OCI-LY3 (cell line): ENCODE results near the gene TEX22.

ENCODE experiments used
- EZH2phosphoT487 ChIP-seq: fragments of 200-600 bp; shearing (Covaris generic); IDR thresholded peaks from 2 replicates; pipeline ENCODE4 v1.6.1; 2018; ENCODE audit warnings: antibody characterized with exemption, mixed run types, low read depth
- TF ChIP-seq, protein P1 (sequence below): fragments of 200-600, 300-600 bp; sonication (generic); IDR thresholded peaks from 2 replicates; pipeline ENCODE4 v1.5.1; 2014; ENCODE audit warnings: antibody characterized with exemption, low read length, low read depth

DNA sequence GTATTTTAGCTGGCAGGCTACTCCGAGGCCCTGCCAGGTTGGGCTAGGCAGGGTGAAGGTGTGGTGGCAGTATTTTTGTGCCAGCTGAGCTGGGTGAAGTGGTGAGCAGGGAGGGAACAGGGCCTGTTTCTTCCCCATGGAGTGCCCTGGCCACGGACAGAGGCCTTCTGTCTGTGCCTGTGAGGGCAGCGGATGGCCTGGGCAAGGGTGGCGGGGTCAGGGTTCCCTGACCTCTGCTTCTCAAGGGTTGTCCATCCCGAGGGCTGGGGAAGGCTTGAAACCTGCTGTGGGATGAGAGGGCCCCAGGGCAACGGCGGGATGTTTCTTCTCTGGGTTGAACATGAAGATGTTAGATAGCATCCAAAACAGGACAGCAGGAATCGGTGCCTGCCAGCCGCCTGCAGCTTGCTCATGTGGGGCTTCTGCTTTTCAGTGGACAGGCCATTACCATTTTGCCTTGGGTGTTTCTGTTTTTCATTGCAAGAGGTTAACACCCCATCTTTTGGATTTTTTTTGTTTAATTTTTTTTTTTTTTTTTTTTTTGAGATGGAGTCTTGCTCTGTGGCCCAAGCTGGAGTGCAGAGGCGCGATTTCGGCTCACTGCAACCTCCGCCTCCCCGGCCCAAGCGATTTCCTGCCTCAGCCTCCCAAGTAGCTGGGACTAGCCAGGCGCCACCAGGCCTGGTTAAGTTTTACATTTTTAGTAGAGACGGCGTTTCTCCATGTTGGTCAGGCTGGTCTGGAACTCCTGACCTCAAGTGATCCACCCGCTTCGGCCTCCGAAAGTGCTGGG lies 24.6 kb downstream of the TEX22 start:
- TF ChIP-seq, protein P1, sequence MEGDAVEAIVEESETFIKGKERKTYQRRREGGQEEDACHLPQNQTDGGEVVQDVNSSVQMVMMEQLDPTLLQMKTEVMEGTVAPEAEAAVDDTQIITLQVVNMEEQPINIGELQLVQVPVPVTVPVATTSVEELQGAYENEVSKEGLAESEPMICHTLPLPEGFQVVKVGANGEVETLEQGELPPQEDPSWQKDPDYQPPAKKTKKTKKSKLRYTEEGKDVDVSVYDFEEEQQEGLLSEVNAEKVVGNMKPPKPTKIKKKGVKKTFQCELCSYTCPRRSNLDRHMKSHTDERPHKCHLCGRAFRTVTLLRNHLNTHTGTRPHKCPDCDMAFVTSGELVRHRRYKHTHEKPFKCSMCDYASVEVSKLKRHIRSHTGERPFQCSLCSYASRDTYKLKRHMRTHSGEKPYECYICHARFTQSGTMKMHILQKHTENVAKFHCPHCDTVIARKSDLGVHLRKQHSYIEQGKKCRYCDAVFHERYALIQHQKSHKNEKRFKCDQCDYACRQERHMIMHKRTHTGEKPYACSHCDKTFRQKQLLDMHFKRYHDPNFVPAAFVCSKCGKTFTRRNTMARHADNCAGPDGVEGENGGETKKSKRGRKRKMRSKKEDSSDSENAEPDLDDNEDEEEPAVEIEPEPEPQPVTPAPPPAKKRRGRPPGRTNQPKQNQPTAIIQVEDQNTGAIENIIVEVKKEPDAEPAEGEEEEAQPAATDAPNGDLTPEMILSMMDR = no peak
- TF ChIP-seq EZH2phosphoT487 = no peak
